WI38 (cell line): ENCODE measurements around the gene FAM149A.

Experiments used
- H3K4me3 ChIP-seq: 2 replicates; pipeline ENCODE4 v1.5.1; 2011; ENCODE audit warnings: low read depth, mild to moderate bottlenecking, control low read depth, low read length
- TF ChIP-seq, protein P1 (sequence below): IDR thresholded peaks from 2 replicates; pipeline ENCODE4 v1.5.1; 2012; ENCODE audit warnings: low read depth, mild to moderate bottlenecking, control low read depth, low read length

FAM149A gene

DNA sequence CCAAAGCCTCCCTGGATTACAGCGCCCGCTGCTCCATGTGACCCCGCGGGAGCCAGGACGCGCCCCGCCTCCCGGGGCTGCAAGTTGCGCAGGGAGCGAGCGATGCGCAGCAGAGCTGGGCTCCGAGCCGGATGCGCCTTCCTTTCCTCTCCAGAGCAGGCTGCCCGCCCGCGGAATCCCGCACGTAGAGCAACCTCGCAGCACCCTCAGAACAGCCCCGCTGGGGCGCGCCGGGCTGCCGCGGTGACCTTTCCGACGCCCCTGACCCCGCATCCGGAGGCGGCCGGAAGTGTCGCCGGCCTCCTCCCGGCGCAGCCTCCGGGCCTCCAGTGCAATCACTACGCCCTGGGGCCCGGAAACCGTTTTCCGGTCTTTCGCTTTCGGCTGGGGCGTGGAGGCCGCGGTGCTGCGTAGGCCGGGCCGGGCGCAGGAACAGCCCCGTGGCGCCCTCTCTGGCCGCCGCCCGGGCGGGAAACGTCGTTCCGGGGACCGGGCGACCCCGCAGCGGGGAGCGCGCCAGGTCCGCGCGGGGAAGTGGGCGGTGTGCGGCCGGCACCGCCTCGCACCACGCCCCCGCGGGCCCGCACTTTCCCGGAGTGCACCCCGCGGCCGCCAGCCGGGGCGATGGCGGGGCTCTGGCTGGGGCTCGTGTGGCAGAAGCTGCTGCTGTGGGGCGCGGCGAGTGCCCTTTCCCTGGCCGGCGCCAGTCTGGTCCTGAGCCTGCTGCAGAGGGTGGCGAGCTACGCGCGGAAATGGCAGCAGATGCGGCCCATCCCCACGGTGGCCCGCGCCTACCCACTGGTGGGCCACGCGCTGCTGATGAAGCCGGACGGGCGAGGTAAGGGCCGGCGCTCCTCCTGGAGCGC is 86.9 kb downstream of the FAM149A start, which contains the start of gene CYP4V2:
Gene CYP4V2, plus strand, starts transcription at position 368 of the 866 bp plus-strand sequence. Its CDS starts 257 bp downstream, at position 625.
- TF ChIP-seq, protein P1, sequence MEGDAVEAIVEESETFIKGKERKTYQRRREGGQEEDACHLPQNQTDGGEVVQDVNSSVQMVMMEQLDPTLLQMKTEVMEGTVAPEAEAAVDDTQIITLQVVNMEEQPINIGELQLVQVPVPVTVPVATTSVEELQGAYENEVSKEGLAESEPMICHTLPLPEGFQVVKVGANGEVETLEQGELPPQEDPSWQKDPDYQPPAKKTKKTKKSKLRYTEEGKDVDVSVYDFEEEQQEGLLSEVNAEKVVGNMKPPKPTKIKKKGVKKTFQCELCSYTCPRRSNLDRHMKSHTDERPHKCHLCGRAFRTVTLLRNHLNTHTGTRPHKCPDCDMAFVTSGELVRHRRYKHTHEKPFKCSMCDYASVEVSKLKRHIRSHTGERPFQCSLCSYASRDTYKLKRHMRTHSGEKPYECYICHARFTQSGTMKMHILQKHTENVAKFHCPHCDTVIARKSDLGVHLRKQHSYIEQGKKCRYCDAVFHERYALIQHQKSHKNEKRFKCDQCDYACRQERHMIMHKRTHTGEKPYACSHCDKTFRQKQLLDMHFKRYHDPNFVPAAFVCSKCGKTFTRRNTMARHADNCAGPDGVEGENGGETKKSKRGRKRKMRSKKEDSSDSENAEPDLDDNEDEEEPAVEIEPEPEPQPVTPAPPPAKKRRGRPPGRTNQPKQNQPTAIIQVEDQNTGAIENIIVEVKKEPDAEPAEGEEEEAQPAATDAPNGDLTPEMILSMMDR: no peak
- H3K4me3 ChIP-seq: peak within 1 kb of the TSS; percentile 82

DNA sequence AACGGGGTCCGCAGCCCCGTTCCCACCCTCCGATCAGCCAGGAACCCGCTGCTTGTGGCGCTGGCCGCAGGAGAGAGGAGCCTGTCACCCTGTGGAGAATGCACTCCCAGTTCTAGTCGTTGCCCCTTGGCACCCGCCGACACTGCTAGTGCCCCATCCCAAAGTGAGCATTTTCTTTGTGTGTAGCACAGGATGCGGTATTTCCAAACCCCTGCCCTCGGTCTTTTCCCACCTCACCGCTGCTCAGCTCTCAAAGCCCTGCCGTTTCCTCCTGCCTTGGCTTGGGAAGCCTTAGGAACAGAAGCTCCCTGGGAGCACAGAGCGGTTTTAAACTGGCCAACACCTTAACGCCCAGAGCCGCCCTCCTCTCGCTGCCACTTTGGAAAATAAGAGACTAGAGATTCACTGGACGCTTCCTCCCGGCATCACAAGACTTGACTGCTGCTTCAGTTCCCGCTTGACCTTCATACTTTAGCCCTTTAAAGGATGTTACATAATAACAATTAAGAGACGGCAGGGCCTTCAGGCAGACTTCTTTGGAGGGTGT is 87.6 kb downstream of the FAM149A start:
- H3K4me3 ChIP-seq: peak overlapping the region; percentile 82
- TF ChIP-seq, protein P1: no peak

DNA sequence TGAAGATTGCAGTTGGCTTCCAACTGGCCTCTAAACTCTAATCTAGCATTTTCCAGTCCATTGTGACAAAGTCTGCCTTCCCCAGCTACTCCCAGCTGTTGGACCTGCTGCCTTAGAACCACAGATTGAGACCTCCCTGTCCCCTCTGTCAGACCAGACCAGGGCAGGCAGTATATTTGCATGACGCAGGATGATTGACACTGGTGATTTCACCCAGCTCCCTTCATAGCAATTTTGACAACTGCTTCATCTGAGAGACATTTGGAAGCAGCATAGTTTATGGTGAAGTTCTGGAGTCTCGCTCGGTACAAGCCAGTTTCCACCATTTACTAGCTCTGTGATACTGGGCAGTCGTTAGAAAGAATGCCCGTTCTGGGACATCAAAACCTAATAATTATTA is 89.3 kb downstream of the FAM149A start:
- TF ChIP-seq, protein P1: no peak
- H3K4me3 ChIP-seq: no peak overlapping the region

DNA sequence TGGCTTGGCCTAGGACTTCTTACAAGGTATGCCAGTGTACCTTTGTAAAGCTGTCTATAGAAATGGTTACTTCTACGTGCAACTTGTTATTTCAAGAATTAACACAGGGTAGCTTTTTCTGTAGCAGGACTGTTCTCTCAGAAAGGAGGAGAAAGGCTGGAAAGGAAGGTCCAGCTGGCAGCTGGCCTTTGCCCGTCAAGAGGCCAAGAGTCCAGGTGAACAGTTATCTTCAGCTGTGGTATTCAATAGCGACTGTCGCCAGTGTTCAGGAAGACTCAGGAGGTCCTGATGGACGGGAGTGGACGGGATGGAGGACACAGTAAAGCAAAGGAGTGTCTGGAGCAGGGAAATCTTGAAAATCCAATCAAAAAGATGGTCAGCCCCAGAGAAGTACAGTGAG is 91.6 kb downstream of the FAM149A start:
- no peak overlapping the region for H3K4me3 ChIP-seq
- TF ChIP-seq, protein P1: no peak

DNA sequence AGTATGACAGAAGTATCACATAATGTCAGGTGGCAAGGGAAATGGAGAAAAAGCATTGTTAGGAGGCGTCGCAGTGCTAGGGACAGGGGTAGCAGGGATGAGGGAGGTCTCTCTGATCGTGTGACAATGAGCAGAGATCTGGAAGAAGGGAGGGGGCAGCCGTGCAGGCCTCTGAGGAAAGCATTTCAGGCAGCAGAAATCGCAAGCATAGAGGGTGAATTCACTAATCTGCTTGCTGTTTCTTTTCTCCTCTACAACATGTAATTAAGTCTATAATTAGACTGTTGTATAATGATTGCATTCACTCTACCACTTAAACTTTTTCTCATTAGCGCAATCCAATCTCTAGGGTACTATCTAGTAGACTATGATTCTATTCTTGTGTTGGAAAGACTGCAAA is 96.0 kb downstream of the FAM149A start:
- TF ChIP-seq, protein P1: no peak

DNA sequence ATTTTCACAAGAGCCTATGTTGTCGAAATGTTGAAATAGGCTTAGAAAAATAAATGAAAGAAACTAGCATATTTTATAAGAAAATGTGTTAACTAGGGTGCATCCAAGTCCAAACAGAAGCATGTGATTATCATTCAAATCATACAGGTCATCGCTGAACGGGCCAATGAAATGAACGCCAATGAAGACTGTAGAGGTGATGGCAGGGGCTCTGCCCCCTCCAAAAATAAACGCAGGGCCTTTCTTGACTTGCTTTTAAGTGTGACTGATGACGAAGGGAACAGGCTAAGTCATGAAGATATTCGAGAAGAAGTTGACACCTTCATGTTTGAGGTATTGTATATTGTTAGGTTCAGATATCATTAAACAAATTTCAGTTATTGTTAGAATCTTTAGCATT is 96.5 kb downstream of the FAM149A start:
- no peak overlapping the region for H3K4me3 ChIP-seq
- TF ChIP-seq, protein P1: no peak

More for the DNA sequence above, 96.0 kb downstream of the FAM149A start:
- H3K4me3 ChIP-seq: no peak overlapping the region
